ENCODE measurements around the gene TXLNG.
"Not testable (repeated sequence)": the region's sequence is repeated elsewhere in the genome, so short reads cannot be mapped to it uniquely, and the experiment has no call there.

DNA sequence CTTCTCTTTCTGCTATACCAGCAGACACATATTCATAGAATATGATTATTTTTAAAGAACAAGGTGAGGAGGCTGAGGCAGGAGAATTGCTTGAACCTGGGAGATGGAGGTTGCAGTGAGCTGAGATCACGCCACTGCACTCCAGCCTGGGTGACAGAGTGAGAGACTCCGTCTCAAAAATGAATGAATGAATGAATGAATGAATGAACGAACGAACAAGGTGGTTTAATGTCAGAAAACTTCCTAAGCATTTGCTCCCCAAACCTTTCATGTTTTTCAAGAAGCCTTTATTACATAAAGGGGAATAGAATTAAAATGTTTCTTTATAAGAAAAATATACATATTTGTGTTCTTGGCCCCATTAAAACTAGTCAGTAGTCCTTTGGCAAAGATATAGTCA, 24.8 kb upstream of the TXLNG start:
- TF ChIP-seq, protein P1, sequence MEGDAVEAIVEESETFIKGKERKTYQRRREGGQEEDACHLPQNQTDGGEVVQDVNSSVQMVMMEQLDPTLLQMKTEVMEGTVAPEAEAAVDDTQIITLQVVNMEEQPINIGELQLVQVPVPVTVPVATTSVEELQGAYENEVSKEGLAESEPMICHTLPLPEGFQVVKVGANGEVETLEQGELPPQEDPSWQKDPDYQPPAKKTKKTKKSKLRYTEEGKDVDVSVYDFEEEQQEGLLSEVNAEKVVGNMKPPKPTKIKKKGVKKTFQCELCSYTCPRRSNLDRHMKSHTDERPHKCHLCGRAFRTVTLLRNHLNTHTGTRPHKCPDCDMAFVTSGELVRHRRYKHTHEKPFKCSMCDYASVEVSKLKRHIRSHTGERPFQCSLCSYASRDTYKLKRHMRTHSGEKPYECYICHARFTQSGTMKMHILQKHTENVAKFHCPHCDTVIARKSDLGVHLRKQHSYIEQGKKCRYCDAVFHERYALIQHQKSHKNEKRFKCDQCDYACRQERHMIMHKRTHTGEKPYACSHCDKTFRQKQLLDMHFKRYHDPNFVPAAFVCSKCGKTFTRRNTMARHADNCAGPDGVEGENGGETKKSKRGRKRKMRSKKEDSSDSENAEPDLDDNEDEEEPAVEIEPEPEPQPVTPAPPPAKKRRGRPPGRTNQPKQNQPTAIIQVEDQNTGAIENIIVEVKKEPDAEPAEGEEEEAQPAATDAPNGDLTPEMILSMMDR (IDR thresholded peaks at IDR 0.05; ENCODE audit: borderline replicate concordance, extremely low read depth, low read length, poor library complexity, severe bottlenecking): not testable (repeated sequence)
- TF ChIP-seq EZH2 (IDR thresholded peaks at IDR 0.05; ENCODE audit: borderline replicate concordance, low read depth, low read length, severe bottlenecking): not testable (repeated sequence)

Measured in DND-41 (cell line).